ENCODE results near the gene MEGF6.

- TF ChIP-seq CTCF (IDR thresholded peaks at IDR 0.05; ENCODE audit: poor library complexity): no peak
- TF ChIP-seq EZH2 (IDR thresholded peaks at IDR 0.05; ENCODE audit: borderline replicate concordance): no peak
- no peak for TF ChIP-seq EZH2phosphoT487 (IDR thresholded peaks at IDR 0.05; ENCODE audit: low read depth, severe bottlenecking, unreplicated experiment)
Measured at GRCh38 chr1:3499611-3500010, 111.7 kb downstream of the MEGF6 start.

Measured in hepatocyte (in vitro differentiated cells).